Endothelial cell of umbilical vein (primary cell): ENCODE measurements around the gene CLIP4. TPM values are rescaled to one million over a fixed set of nuclear protein-coding genes. Genes with fewer than 3 reads are reported as not detected.

Experiments
- BruUV-seq: library from RNA; stranded (reverse); fragments of 400-500 nt; replicated peaks from 2 replicates; lab custom pipeline; 2021; lab: Mats Ljungman, UMichigan
- CTCF ChIA-PET: fragments of 300-600, 350-600 bp; sonication (Branson Sonifier 250); formaldehyde crosslinking; loops from one replicate; lab custom pipeline; 2021; ENCODE audit warnings: antibody characterized with exemption, inconsistent platforms; lab: Charles Lee
- POLR2A ChIA-PET: fragments of 300-600, 350-600 bp; sonication (Branson Sonifier 250); formaldehyde crosslinking; loops from one replicate; lab custom pipeline; 2021; ENCODE audit warnings: antibody characterized with exemption, inconsistent platforms; lab: Charles Lee
- DNase-seq: peaks from one replicate; pipeline ENCODE4 v3.0.0-alpha.2; 2011; ENCODE audit warnings: low read depth, low spot score
- FAIRE-seq: peaks from 2 replicates; lab custom pipeline; 2011; peaks lifted over from hg19 to GRCh38; lab: Jason Lieb, UNC
- H2AFZ ChIP-seq: 2 replicates; pipeline ENCODE4 v1.6.0; 2012; ENCODE audit warnings: low read depth, low read length, control low read depth, inconsistent platforms
- H3K27ac ChIP-seq: 2 replicates; pipeline ENCODE4 v1.5.1; 2011; ENCODE audit warnings: low read depth, mild to moderate bottlenecking, control low read depth, low read length, moderate library complexity; ENCODE audit not compliant: insufficient read depth
- H3K27me3 ChIP-seq, 2 experiments: 2 replicates each; pipeline versions ENCODE4 v1.6.0 to v1.6.1; 2011; ENCODE audit warnings: low read length in 2 of 2, mixed read lengths in 1 of 2; ENCODE audit not compliant: control insufficient read depth in 2 of 2, insufficient read depth in 2 of 2
- H3K36me3 ChIP-seq, 2 experiments: 2 replicates in 1 of 2; 3 replicates in 1 of 2; pipeline ENCODE4 v1.5.1; 2011; ENCODE audit warnings: low read length in 2 of 2, mild to moderate bottlenecking in 1 of 2, moderate library complexity in 1 of 2; ENCODE audit not compliant: control insufficient read depth in 2 of 2, insufficient read depth in 2 of 2; ENCODE audit errors: extremely low read depth in 1 of 2
- H3K4me1 ChIP-seq: 3 replicates; pipeline ENCODE4 v1.5.1; 2011; ENCODE audit warnings: mild to moderate bottlenecking, low read length; ENCODE audit not compliant: control insufficient read depth, insufficient read depth; ENCODE audit errors: extremely low read depth
- H3K4me2 ChIP-seq: 2 replicates; pipeline ENCODE4 v1.6.1; 2011; ENCODE audit warnings: low read length, control low read depth, mixed read lengths; ENCODE audit not compliant: insufficient read depth
- H3K4me3 ChIP-seq, 3 experiments: fragments of 200-600 bp in 1 of 3; sonication (generic), shearing (Covaris generic) in 1 of 3; replicated peaks in 1 of 3; 2 replicates each; pipeline ENCODE4 v1.5.1; 2011 to 2016; ENCODE audit warnings: control low read depth in 3 of 3, low read length in 3 of 3, mild to moderate bottlenecking in 2 of 3, inconsistent platforms in 1 of 3, low read depth in 1 of 3, moderate library complexity in 1 of 3; ENCODE audit not compliant: insufficient read depth in 1 of 3
- H3K79me2 ChIP-seq: 2 replicates; pipeline ENCODE4 v1.6.0; 2012; ENCODE audit warnings: low read length, inconsistent platforms; ENCODE audit not compliant: control insufficient read depth, insufficient read depth
- H3K9ac ChIP-seq: replicated peaks from 2 replicates; pipeline ENCODE3; 2011; ENCODE audit warnings: low read length, control low read depth; ENCODE audit not compliant: insufficient read depth; ENCODE audit errors: extremely low read depth
- H3K9me1 ChIP-seq: replicated peaks from 3 replicates; pipeline ENCODE4 v1.6.0; 2011; ENCODE audit warnings: mild to moderate bottlenecking, low read length; ENCODE audit not compliant: control insufficient read depth, insufficient read depth; ENCODE audit errors: extremely low read depth
- H3K9me3 ChIP-seq: replicated peaks from 2 replicates; pipeline ENCODE4 v1.5.1; 2012; ENCODE audit warnings: low read length, inconsistent platforms; ENCODE audit not compliant: control insufficient read depth, insufficient read depth
- H4K20me1 ChIP-seq: replicated peaks from 2 replicates; pipeline ENCODE3; 2011; ENCODE audit warnings: mild to moderate bottlenecking, low read length; ENCODE audit not compliant: control insufficient read depth, insufficient read depth; ENCODE audit errors: extremely low read depth
- CTCF ChIP-seq, 2 donors: IDR thresholded peaks; 1 replicate in 1 of 2; 2 replicates in 1 of 2; pipeline ENCODE4 v1.5.1; 2011; ENCODE audit warnings: low read length in 2 of 2, mild to moderate bottlenecking in 2 of 2, moderate library complexity in 2 of 2, control low read depth in 1 of 2, inconsistent platforms in 1 of 2, low read depth in 1 of 2; ENCODE audit not compliant: insufficient read depth in 1 of 2; ENCODE audit errors: extremely low read depth in 1 of 2
- FOS ChIP-seq: IDR thresholded peaks from 2 replicates; pipeline ENCODE4 v1.6.1; 2011; ENCODE audit warnings: mild to moderate bottlenecking, low read length, moderate library complexity, borderline replicate concordance; ENCODE audit not compliant: insufficient read depth
- GATA2 ChIP-seq: IDR thresholded peaks from 2 replicates; pipeline ENCODE4 v1.7.0; 2011; ENCODE audit warnings: low read depth, mild to moderate bottlenecking, moderate library complexity, mixed read lengths, low read length; ENCODE audit not compliant: insufficient read length, insufficient read depth
- MAX ChIP-seq: IDR thresholded peaks from 2 replicates; pipeline ENCODE4 v1.6.1; 2011; ENCODE audit not compliant: insufficient read depth, insufficient read length
- MYC ChIP-seq: IDR thresholded peaks from one replicate; pipeline ENCODE4 v1.6.1; 2011; ENCODE audit warnings: mild to moderate bottlenecking, low read depth, low read length
- dilution Hi-C: fragments of 300-500 bp; cut with MboI; formaldehyde crosslinking; loops from one replicate; pipeline ENCODE4 v1.15.0; 2019; ENCODE audit warnings: low sequenced_read_pairs; ENCODE audit not compliant: extremely low pct_ligation_motif_present
- intact Hi-C: fragments of 100-400 bp; cut with micrococcal nuclease; formaldehyde crosslinking; loops from one replicate; pipeline ENCODE4 v1.10.0; 2022
- polyA plus RNA-seq, 4 experiments: library from polyadenylated mRNA; depleted of rRNA in 3 of 4; stranded (reverse) in 3 of 4; unstranded in 1 of 4; fragments of >200 nt; gene quantifications; 2 replicates each; pipeline versions ENCODE4 v1.2.1 to v1.2.3, GENCODE V29; 2011 to 2012; ENCODE audit warnings: missing spikeins in 1 of 4
- total RNA-seq: library from RNA; stranded (reverse); gene quantifications from 2 replicates; pipeline ENCODE4 v1.2.3, GENCODE V29; 2021

Gene CLIP4
- total and polyA plus RNA-seq, 2 donors (not counting 3 experiments of a cell fraction or from before 2014, with no cell fraction given), result 9.2 to 24.0 TPM

GRCh38 chr2:29115797-29116781 lies 874 bp downstream of the CLIP4 start:
- dilution Hi-C loops, result no loop called here
- Histone ChIP-seq H3K79me2 (peaks cover 34% of the 10 kb centered on the region), H3K4me2 (peak overlapping the region; percentile 97), H2AFZ (peak overlapping the region; percentile 87), H3K9ac (peak overlapping the region; percentile 91), H3K4me3 (peak overlapping the region; percentile 63 to 91 (median 91)), H3K9me1 (no peaks in the 10 kb centered on the region), H3K4me1 (peaks cover 31% of the 10 kb centered on the region), H3K27me3 (no peaks in the 10 kb centered on the region), H3K9me3 (no peaks in the 10 kb centered on the region), H4K20me1 (no peaks in the 10 kb centered on the region), H3K27ac (peak overlapping the region; percentile 80), H3K36me3 (no peaks in the 10 kb centered on the region)
- FAIRE-seq, result peak; percentile 59
- ChIA-PET POLR2A (interaction anchor here (0.7 to 4.0 kb wide), 2 partner anchors 14 to 1030 kb away, joined by 3 to 30 read pairs; no protein-coding TSS in a partner anchor), CTCF (interaction anchor here (1.4 to 4.7 kb wide), 3 partner anchors 11 to 36 kb away, joined by 3 to 41 read pairs (median 7); no protein-coding TSS in a partner anchor)
- DNase-seq, result peak; percentile 68
- intact Hi-C loops, result loop anchor here (1.0 to 5.0 kb wide), 2 partner anchors 8 to 81 kb away; no protein-coding TSS in a partner anchor
- no peak for TF ChIP-seq GATA2
- TF ChIP-seq FOS, result no peak
- no peak for TF ChIP-seq MYC
- TF ChIP-seq MAX, result no peak
- TF ChIP-seq CTCF (IDR thresholded peaks at IDR 0.05; ENCODE audit: extremely low read depth in 1 of 2, insufficient read depth in 1 of 2, low read depth in 1 of 2, low read length in 2 of 2), result no peak
- TSS peak; percentile 22 for BruUV-seq
